Neural cell (in vitro differentiated cells): ENCODE measurements around the gene EHBP1. TPM values are rescaled to one million over a fixed set of nuclear protein-coding genes. Genes with fewer than 3 reads are reported as not detected.

Experiments used
- H2AFZ ChIP-seq: fragments of 200-600, 300-800 bp; sonication (generic), shearing (Covaris generic); 2 replicates; pipeline ENCODE4 v1.6.0; 2014; ENCODE audit warnings: low read depth, mild to moderate bottlenecking, antibody characterized with exemption, low read length, moderate library complexity
- H3F3A ChIP-seq: fragments of 200-600 bp; shearing (Covaris generic); 2 replicates; pipeline ENCODE4 v1.6.1; 2016; ENCODE audit warnings: mild to moderate bottlenecking, moderate library complexity, mixed read lengths, antibody characterized with exemption, low read length; ENCODE audit not compliant: insufficient read depth, poor library complexity, severe bottlenecking
- H3K27ac ChIP-seq: fragments of 200-600, 300-800 bp; sonication (generic), shearing (Covaris generic); 2 replicates; pipeline ENCODE4 v1.5.1; 2014; ENCODE audit warnings: mild to moderate bottlenecking, low read length, moderate library complexity
- H3K27me3 ChIP-seq: fragments of 300-800, 200-600 bp; sonication (generic), shearing (Covaris generic); 2 replicates; pipeline ENCODE4 v1.6.0; 2014; ENCODE audit warnings: mild to moderate bottlenecking, low read depth, low read length, moderate library complexity; ENCODE audit not compliant: insufficient read depth
- H3K36me3 ChIP-seq: fragments of 300-800, 200-600 bp; sonication (generic), shearing (Covaris generic); 2 replicates; pipeline ENCODE4 v1.5.1; 2014; ENCODE audit warnings: mild to moderate bottlenecking, antibody characterized with exemption, low read length, moderate library complexity; ENCODE audit not compliant: insufficient read depth
- H3K4me2 ChIP-seq: fragments of 300-800, 200-600 bp; sonication (generic), shearing (Covaris generic); 2 replicates; pipeline ENCODE4 v1.6.0; 2014; ENCODE audit warnings: mild to moderate bottlenecking, low read length
- H3K4me3 ChIP-seq: fragments of 300-800, 200-600 bp; sonication (generic), shearing (Covaris generic); 2 replicates; pipeline ENCODE4 v1.5.1; 2014; ENCODE audit warnings: mild to moderate bottlenecking, low read length, moderate library complexity
- H3K79me2 ChIP-seq: fragments of 200-600 bp; shearing (Covaris generic); replicated peaks from 2 replicates; pipeline ENCODE4 v1.6.0; 2014; ENCODE audit warnings: mild to moderate bottlenecking, low read length, moderate library complexity; ENCODE audit not compliant: insufficient read depth
- H3K9ac ChIP-seq: fragments of 300-800, 200-600 bp; sonication (generic), shearing (Covaris generic); 2 replicates; pipeline ENCODE4 v1.6.1; 2016; ENCODE audit warnings: mild to moderate bottlenecking, low read length, mixed read lengths
- H3K9me2 ChIP-seq: fragments of 200-600 bp; shearing (Covaris generic); 2 replicates; pipeline ENCODE4 v1.6.1; 2016; ENCODE audit warnings: mild to moderate bottlenecking, low read length, mixed read lengths; ENCODE audit not compliant: insufficient read depth
- H3K9me3 ChIP-seq: fragments of 200-600, 300-800 bp; sonication (generic), shearing (Covaris generic); 2 replicates; pipeline ENCODE4 v1.6.1; 2016; ENCODE audit warnings: mild to moderate bottlenecking, mixed run types, low read length, moderate library complexity, mixed read lengths
- H4K20me1 ChIP-seq: fragments of 200-600 bp; shearing (Covaris generic); 2 replicates; pipeline ENCODE4 v1.6.1; 2016; ENCODE audit warnings: mild to moderate bottlenecking, mixed run types; ENCODE audit not compliant: insufficient read depth
- CTCF ChIP-seq: fragments of 450-650 bp; IDR thresholded peaks from 2 replicates; pipeline ENCODE4 v1.5.1; 2014; ENCODE audit warnings: antibody characterized with exemption, mild to moderate bottlenecking, moderate library complexity; ENCODE audit not compliant: poor library complexity, severe bottlenecking
- EP300 ChIP-seq: fragments of 450-650 bp; conservative IDR thresholded peaks from 2 replicates; pipeline ENCODE4 v1.6.1; 2014; ENCODE audit warnings: antibody characterized with exemption, mild to moderate bottlenecking, moderate library complexity; ENCODE audit not compliant: poor library complexity, severe bottlenecking
- EZH2 ChIP-seq: fragments of 200-600, 300-800 bp; shearing (Covaris generic), sonication (generic); IDR thresholded peaks from 2 replicates; pipeline ENCODE4 v1.6.1; 2014; ENCODE audit warnings: antibody characterized with exemption, low read length, borderline replicate concordance, mild to moderate bottlenecking; ENCODE audit not compliant: insufficient read depth, poor library complexity, severe bottlenecking
- MXI1 ChIP-seq: fragments of 450-650 bp; conservative IDR thresholded peaks from 2 replicates; pipeline ENCODE4 v1.6.1; 2014; ENCODE audit warnings: antibody characterized with exemption, mild to moderate bottlenecking; ENCODE audit not compliant: poor library complexity, severe bottlenecking
- POLR2AphosphoS5 ChIP-seq: IDR thresholded peaks from 2 replicates; pipeline ENCODE4 v1.6.1; 2012
- RAD21 ChIP-seq: fragments of 450-650 bp; conservative IDR thresholded peaks from 2 replicates; pipeline ENCODE4 v1.6.1; 2014; ENCODE audit warnings: antibody characterized with exemption, mild to moderate bottlenecking, moderate library complexity
- REST ChIP-seq: IDR thresholded peaks from 2 replicates; pipeline ENCODE4 v1.6.1; 2012; ENCODE audit warnings: borderline replicate concordance
- SMC3 ChIP-seq: fragments of 450-650 bp; conservative IDR thresholded peaks from 2 replicates; pipeline ENCODE4 v1.6.1; 2014; ENCODE audit warnings: antibody characterized with exemption, mild to moderate bottlenecking, moderate library complexity; ENCODE audit not compliant: poor library complexity
- TAF1 ChIP-seq: IDR thresholded peaks from 2 replicates; pipeline ENCODE4 v1.6.1; 2012; ENCODE audit warnings: low read depth
- polyA plus RNA-seq: library from polyadenylated mRNA; depleted of rRNA; stranded (reverse); fragments of >200 nt; gene quantifications from 2 replicates; pipeline ENCODE4 v1.2.3, GENCODE V29; 2014

EHBP1 gene
- polyA plus RNA-seq, 1 donor from 2014 or later = 52.6 TPM

GRCh38 chr2:62856228-62857040 lies 150.9 kb downstream of the EHBP1 start:
- H3K27me3 ChIP-seq = no peaks in the 10 kb centered on the region
- no peak overlapping the region for H3K27ac ChIP-seq
- no peak overlapping the region for H3K9ac ChIP-seq
- peaks cover 4% of the 10 kb centered on the region for H3K9me3 ChIP-seq
- H2AFZ ChIP-seq = no peak overlapping the region
- H3F3A ChIP-seq = no peaks in the 10 kb centered on the region
- H3K36me3 ChIP-seq = peaks cover 3% of the 10 kb centered on the region
- no peak overlapping the region for H3K4me2 ChIP-seq
- no peaks in the 10 kb centered on the region for H4K20me1 ChIP-seq
- no peaks in the 10 kb centered on the region for H3K79me2 ChIP-seq
- H3K4me3 ChIP-seq = no peak overlapping the region
- TF ChIP-seq REST (no peak), MXI1 (no peak), EP300 (no peak), CTCF (no peak), POLR2AphosphoS5 (no peak), RAD21 (no peak), EZH2 (no peak), TAF1 (no peak), SMC3 (no peak)
- no peaks in the 10 kb centered on the region for H3K9me2 ChIP-seq

GRCh38 chr2:62857139-62857931 lies 151.8 kb downstream of the EHBP1 start:
- Histone ChIP-seq H3K4me3 (no peak overlapping the region), H3K4me2 (no peak overlapping the region), H2AFZ (no peak overlapping the region), H3K9me3 (peaks cover 4% of the 10 kb centered on the region), H3F3A (no peaks in the 10 kb centered on the region), H3K27ac (no peak overlapping the region), H4K20me1 (no peaks in the 10 kb centered on the region), H3K79me2 (no peaks in the 10 kb centered on the region), H3K9me2 (no peaks in the 10 kb centered on the region), H3K27me3 (no peaks in the 10 kb centered on the region), H3K36me3 (peaks cover 3% of the 10 kb centered on the region), H3K9ac (no peak overlapping the region)
- TF ChIP-seq CTCF (no peak), RAD21 (no peak)
